GM18508 (cell line): ENCODE data around the gene RRP1B.
"Not testable (repeated sequence)": the region's sequence is repeated elsewhere in the genome, so short reads cannot be mapped to it uniquely, and the experiment has no call there.

ENCODE experiments used
- ATAC-seq: cut with Tn5 transposase; IDR thresholded peaks from one replicate; pipeline ENCODE4 v1.9.1; 2021; ENCODE audit warnings: moderate number of reproducible peaks; ENCODE audit not compliant: insufficient read depth, unreplicated experiment

The RRP1B gene

GRCh38 chr21:43667191-43667904 is 8.0 kb downstream of the RRP1B start:
- ATAC-seq: no peak

- ATAC-seq: no peak
These were observed 10.7 kb downstream of the RRP1B start for GRCh38 chr21:43669828-43670605.

GRCh38 chr21:43675871-43676270 is 16.5 kb downstream of the RRP1B start:
- ATAC-seq: no peak

- no peak for ATAC-seq
These were observed 17.0 kb downstream of the RRP1B start for GRCh38 chr21:43676391-43676790.

- no peak for ATAC-seq
These were observed 20.6 kb downstream of the RRP1B start for GRCh38 chr21:43679951-43680350.

- not testable (repeated sequence) for ATAC-seq
These were observed 21.1 kb downstream of the RRP1B start for GRCh38 chr21:43680421-43680820.

- ATAC-seq: no peak
These were observed 22.3 kb downstream of the RRP1B start for GRCh38 chr21:43681650-43682049.

GRCh38 chr21:43684424-43684823 is 25.1 kb downstream of the RRP1B start:
- no peak for ATAC-seq

GRCh38 chr21:43686811-43687565 is 27.6 kb downstream of the RRP1B start:
- no peak for ATAC-seq

GRCh38 chr21:43687566-43688399 is 28.4 kb downstream of the RRP1B start:
- ATAC-seq: no peak

GRCh38 chr21:43688906-43689305 is 29.5 kb downstream of the RRP1B start:
- no peak for ATAC-seq

GRCh38 chr21:43689556-43690337 is 30.4 kb downstream of the RRP1B start:
- no peak for ATAC-seq

- no peak for ATAC-seq
These were observed 31.0 kb downstream of the RRP1B start for GRCh38 chr21:43690346-43690745.

- no peak for ATAC-seq
These were observed 31.9 kb downstream of the RRP1B start for GRCh38 chr21:43691086-43691795.

GRCh38 chr21:43691801-43692200 is 32.4 kb downstream of the RRP1B start:
- no peak for ATAC-seq

- no peak for ATAC-seq
These were observed 33.6 kb downstream of the RRP1B start for GRCh38 chr21:43692949-43693348.

- ATAC-seq: no peak
These were observed 34.6 kb downstream of the RRP1B start for GRCh38 chr21:43693981-43694380.

- no peak for ATAC-seq
These were observed 35.2 kb downstream of the RRP1B start for GRCh38 chr21:43694437-43695079.
